Neutrophil (primary cell): ENCODE data around the gene DCTD.

Source experiments
- H3K27ac ChIP-seq: fragments of 200-600 bp; sonication (generic); 2 replicates; pipeline ENCODE4 v1.5.1; 2016; ENCODE audit warnings: mild to moderate bottlenecking, moderate library complexity
- H3K27me3 ChIP-seq: fragments of 200-600 bp; sonication (generic); 2 replicates; pipeline ENCODE4 v1.6.0; 2016; ENCODE audit warnings: mild to moderate bottlenecking
- H3K36me3 ChIP-seq: fragments of 200-600 bp; sonication (generic); 2 replicates; pipeline ENCODE4 v1.5.1; 2017
- H3K4me1 ChIP-seq, 2 experiments: fragments of 200-600 bp in 1 of 2; sonication (generic) in 1 of 2; 1 replicate in 1 of 2; 2 replicates in 1 of 2; pipeline versions ENCODE4 v1.5.1 to v1.6.1; 2013 to 2016; ENCODE audit warnings: low read depth in 1 of 2, low read length in 1 of 2, mild to moderate bottlenecking in 1 of 2, moderate library complexity in 1 of 2; ENCODE audit not compliant: control insufficient read depth in 1 of 2, insufficient read depth in 1 of 2
- H3K4me3 ChIP-seq, 2 experiments: fragments of 200-600 bp in 1 of 2; sonication (generic) in 1 of 2; 1 replicate in 1 of 2; 2 replicates in 1 of 2; pipeline ENCODE4 v1.5.1; 2013 to 2016; ENCODE audit warnings: low read depth in 1 of 2, low read length in 1 of 2, mild to moderate bottlenecking in 1 of 2, moderate library complexity in 1 of 2
- H3K9me3 ChIP-seq: fragments of 200-600 bp; sonication (generic); 2 replicates; pipeline ENCODE4 v1.5.1; 2016
- CTCF ChIP-seq: fragments of 200-600 bp; sonication (generic); IDR thresholded peaks from 2 replicates; pipeline ENCODE4 v1.5.1; 2016; ENCODE audit warnings: antibody characterized with exemption

The DCTD gene

GRCh38 chr4:182920676-182921075 is 3.5 kb upstream of the DCTD start:
- Histone ChIP-seq H3K9me3 (no peaks in the 10 kb centered on the region), H3K27me3 (peaks cover 84% of the 10 kb centered on the region), H3K27ac (no peak overlapping the region), H3K4me1 (peaks cover 18% of the 10 kb centered on the region in 2 experiments), H3K4me3 (no peak overlapping the region), H3K36me3 (no peaks in the 10 kb centered on the region)
- TF ChIP-seq CTCF, result no peak

GRCh38 chr4:182918791-182919302 is 1.7 kb upstream of the DCTD start:
- H3K36me3 ChIP-seq, result no peaks in the 10 kb centered on the region
- H3K27me3 ChIP-seq, result peaks cover 66% of the 10 kb centered on the region
- peaks cover 18% of the 10 kb centered on the region in 2 experiments for H3K4me1 ChIP-seq
- TF ChIP-seq CTCF, result no peak
- H3K9me3 ChIP-seq, result no peaks in the 10 kb centered on the region
- no peak overlapping the region for H3K4me3 ChIP-seq
- H3K27ac ChIP-seq, result no peak overlapping the region

GRCh38 chr4:182918044-182918607 is 940 bp upstream of the DCTD start:
- peaks cover 58% of the 10 kb centered on the region for H3K27me3 ChIP-seq
- no peak for TF ChIP-seq CTCF
- H3K36me3 ChIP-seq, result no peaks in the 10 kb centered on the region
- peak overlapping the region; percentile 67 to 68 for H3K4me3 ChIP-seq
- H3K4me1 ChIP-seq, result peaks cover 18% of the 10 kb centered on the region in 2 experiments
- no peaks in the 10 kb centered on the region for H3K9me3 ChIP-seq
- peak overlapping the region; percentile 33 for H3K27ac ChIP-seq

- Histone ChIP-seq H3K4me1 (peaks cover 18% of the 10 kb centered on the region in 2 experiments), H3K4me3 (peak overlapping the region; percentile 51 to 67), H3K27me3 (peaks cover 48% of the 10 kb centered on the region), H3K36me3 (no peaks in the 10 kb centered on the region), H3K9me3 (no peaks in the 10 kb centered on the region), H3K27ac (no peak overlapping the region)
- no peak for TF ChIP-seq CTCF
Measured at GRCh38 chr4:182916483-182917181, 554 bp downstream of the DCTD start.

- H3K9me3 ChIP-seq, result no peaks in the 10 kb centered on the region
- H3K27me3 ChIP-seq, result peaks cover 27% of the 10 kb centered on the region
- H3K4me3 ChIP-seq, result no peak overlapping the region
- H3K36me3 ChIP-seq, result no peaks in the 10 kb centered on the region
- H3K27ac ChIP-seq, result no peak overlapping the region
- peaks cover 18% of the 10 kb centered on the region in 2 experiments for H3K4me1 ChIP-seq
- TF ChIP-seq CTCF, result no peak
Measured at GRCh38 chr4:182914357-182914756, 2.8 kb downstream of the DCTD start.
